ENCODE measurements around the gene SLC25A10.

- TF ChIP-seq CTCF (tag by site-specific recombination; IDR thresholded peaks at IDR 0.05) = no peak
- TF ChIP-seq FEZF1 (tag by site-specific recombination; IDR thresholded peaks at IDR 0.05) = no peak
- TF ChIP-seq, protein P1, sequence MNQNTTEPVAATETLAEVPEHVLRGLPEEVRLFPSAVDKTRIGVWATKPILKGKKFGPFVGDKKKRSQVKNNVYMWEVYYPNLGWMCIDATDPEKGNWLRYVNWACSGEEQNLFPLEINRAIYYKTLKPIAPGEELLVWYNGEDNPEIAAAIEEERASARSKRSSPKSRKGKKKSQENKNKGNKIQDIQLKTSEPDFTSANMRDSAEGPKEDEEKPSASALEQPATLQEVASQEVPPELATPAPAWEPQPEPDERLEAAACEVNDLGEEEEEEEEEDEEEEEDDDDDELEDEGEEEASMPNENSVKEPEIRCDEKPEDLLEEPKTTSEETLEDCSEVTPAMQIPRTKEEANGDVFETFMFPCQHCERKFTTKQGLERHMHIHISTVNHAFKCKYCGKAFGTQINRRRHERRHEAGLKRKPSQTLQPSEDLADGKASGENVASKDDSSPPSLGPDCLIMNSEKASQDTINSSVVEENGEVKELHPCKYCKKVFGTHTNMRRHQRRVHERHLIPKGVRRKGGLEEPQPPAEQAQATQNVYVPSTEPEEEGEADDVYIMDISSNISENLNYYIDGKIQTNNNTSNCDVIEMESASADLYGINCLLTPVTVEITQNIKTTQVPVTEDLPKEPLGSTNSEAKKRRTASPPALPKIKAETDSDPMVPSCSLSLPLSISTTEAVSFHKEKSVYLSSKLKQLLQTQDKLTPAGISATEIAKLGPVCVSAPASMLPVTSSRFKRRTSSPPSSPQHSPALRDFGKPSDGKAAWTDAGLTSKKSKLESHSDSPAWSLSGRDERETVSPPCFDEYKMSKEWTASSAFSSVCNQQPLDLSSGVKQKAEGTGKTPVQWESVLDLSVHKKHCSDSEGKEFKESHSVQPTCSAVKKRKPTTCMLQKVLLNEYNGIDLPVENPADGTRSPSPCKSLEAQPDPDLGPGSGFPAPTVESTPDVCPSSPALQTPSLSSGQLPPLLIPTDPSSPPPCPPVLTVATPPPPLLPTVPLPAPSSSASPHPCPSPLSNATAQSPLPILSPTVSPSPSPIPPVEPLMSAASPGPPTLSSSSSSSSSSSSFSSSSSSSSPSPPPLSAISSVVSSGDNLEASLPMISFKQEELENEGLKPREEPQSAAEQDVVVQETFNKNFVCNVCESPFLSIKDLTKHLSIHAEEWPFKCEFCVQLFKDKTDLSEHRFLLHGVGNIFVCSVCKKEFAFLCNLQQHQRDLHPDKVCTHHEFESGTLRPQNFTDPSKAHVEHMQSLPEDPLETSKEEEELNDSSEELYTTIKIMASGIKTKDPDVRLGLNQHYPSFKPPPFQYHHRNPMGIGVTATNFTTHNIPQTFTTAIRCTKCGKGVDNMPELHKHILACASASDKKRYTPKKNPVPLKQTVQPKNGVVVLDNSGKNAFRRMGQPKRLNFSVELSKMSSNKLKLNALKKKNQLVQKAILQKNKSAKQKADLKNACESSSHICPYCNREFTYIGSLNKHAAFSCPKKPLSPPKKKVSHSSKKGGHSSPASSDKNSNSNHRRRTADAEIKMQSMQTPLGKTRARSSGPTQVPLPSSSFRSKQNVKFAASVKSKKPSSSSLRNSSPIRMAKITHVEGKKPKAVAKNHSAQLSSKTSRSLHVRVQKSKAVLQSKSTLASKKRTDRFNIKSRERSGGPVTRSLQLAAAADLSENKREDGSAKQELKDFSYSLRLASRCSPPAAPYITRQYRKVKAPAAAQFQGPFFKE (tag by site-specific recombination; IDR thresholded peaks at IDR 0.05; ENCODE audit: borderline replicate concordance) = no peak
- no peak for TF ChIP-seq ZNF830 (tag by site-specific recombination; IDR thresholded peaks at IDR 0.05; ENCODE audit: low read depth)
- no peak for TF ChIP-seq ZBTB7A (tag by site-specific recombination; IDR thresholded peaks at IDR 0.05; ENCODE audit: low read depth)
- TF ChIP-seq REST (tag by site-specific recombination; IDR thresholded peaks at IDR 0.05) = no peak
- no peak for TF ChIP-seq ZNF548 (tag by site-specific recombination; IDR thresholded peaks at IDR 0.05)
- no peak for TF ChIP-seq ZNF664 (tag by site-specific recombination; IDR thresholded peaks at IDR 0.05)
- no peak for TF ChIP-seq ZBTB11 (tag by site-specific recombination; conservative IDR thresholded peaks at IDR 0.05; ENCODE audit: low read depth)
- TF ChIP-seq ZNF157 (tag by site-specific recombination; IDR thresholded peaks at IDR 0.05) = no peak
- no peak for TF ChIP-seq ZBTB1 (tag by site-specific recombination; IDR thresholded peaks at IDR 0.05)
Observed at GRCh38 chr17:81696218-81696941, 15.7 kb upstream of the SLC25A10 start.
